Erythroblast (primary cell): ENCODE measurements around the gene ID2.

Source experiments
- GATA1 ChIP-seq: IDR thresholded peaks from 2 replicates; pipeline ENCODE4 v1.6.1; 2011; ENCODE audit warnings: low read depth, mild to moderate bottlenecking, control low read depth, low read length, moderate library complexity
- POLR2A ChIP-seq: IDR thresholded peaks from 2 replicates; pipeline ENCODE4 v1.6.1; 2011; ENCODE audit warnings: mild to moderate bottlenecking, low read length

DNA sequence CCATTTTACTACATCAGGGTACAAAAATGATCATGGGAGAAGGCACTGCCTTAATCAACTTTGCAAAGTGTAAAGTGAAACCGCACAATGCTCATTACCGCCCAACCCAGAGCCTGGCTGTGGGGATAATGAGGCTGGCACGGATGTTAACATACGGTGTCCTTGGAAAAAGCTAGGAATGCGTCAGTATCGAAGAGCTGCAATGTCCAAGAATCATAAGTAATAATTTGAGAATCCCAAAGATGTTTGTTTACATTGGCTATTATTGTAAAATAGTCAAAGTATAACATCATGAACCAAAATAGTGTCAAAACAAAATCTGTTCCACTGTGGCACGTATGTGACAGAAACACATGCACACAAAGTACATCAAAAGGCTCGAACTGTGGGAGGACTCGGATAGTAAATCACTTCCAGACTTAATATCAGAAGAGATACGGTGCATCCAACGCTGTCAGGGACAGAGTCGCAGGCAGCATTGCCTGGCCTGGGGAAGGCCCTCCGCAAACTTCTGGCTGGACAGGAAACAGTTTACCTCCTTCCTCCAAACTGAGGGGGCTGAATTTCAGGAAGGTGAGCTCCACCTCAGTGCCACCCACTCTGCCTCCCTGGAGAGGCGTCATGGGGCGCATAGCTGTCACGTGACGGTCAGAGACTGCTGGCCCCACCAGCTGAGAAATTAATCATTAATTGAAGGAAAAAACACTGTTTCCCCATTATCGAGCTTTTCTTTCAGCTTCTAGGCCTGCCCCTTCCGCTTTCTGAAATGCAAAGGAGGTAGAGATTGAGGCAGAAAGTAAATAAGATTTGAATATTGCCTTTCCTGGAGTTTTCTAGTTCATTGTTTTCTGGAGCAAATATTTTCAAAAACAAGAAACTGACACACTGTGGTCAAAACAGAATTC is 1.8 kb upstream of the ID2 start:
- TF ChIP-seq POLR2A = no peak
- TF ChIP-seq GATA1 = no peak
